Ishikawa (cell line): ENCODE results near the gene SETMAR.

Experiments used
- CEBPB ChIP-seq: IDR thresholded peaks from 2 replicates; pipeline ENCODE4 v1.6.1; 2012
- CREB1 ChIP-seq: IDR thresholded peaks from 2 replicates; pipeline ENCODE4 v1.6.1; 2012; ENCODE audit warnings: low read depth
- EGR1 ChIP-seq: IDR thresholded peaks from 2 replicates; pipeline ENCODE4 v1.6.1; 2012
- EP300 ChIP-seq: IDR thresholded peaks from 2 replicates; pipeline ENCODE4 v1.6.1; 2012; ENCODE audit warnings: borderline replicate concordance
- FOXM1 ChIP-seq: IDR thresholded peaks from 2 replicates; pipeline ENCODE4 v1.6.1; 2012; ENCODE audit warnings: low read depth, borderline replicate concordance
- MAX ChIP-seq: IDR thresholded peaks from 2 replicates; pipeline ENCODE4 v1.6.1; 2012
- NFIC ChIP-seq: IDR thresholded peaks from 2 replicates; pipeline ENCODE4 v1.6.1; 2012
- RAD21 ChIP-seq: IDR thresholded peaks from 2 replicates; pipeline ENCODE4 v1.6.1; 2012; ENCODE audit warnings: low read depth
- REST ChIP-seq: IDR thresholded peaks from 2 replicates; pipeline ENCODE4 v1.6.1; 2012; ENCODE audit warnings: low read depth, mild to moderate bottlenecking
- TAF1 ChIP-seq: IDR thresholded peaks from 2 replicates; pipeline ENCODE4 v1.6.1; 2012; ENCODE audit warnings: low read depth, mild to moderate bottlenecking
- TCF12 ChIP-seq: IDR thresholded peaks from 2 replicates; pipeline ENCODE4 v1.6.1; 2012; ENCODE audit warnings: low read depth
- TEAD4 ChIP-seq: IDR thresholded peaks from 2 replicates; pipeline ENCODE4 v1.6.1; 2012
- USF1 ChIP-seq: IDR thresholded peaks from 2 replicates; pipeline ENCODE4 v1.6.1; 2012
- YY1 ChIP-seq: IDR thresholded peaks from 2 replicates; pipeline ENCODE4 v1.6.1; 2012; ENCODE audit warnings: low read depth
- ZBTB7A ChIP-seq: IDR thresholded peaks from 2 replicates; pipeline ENCODE4 v1.6.1; 2012; ENCODE audit warnings: low read depth

Gene SETMAR

GRCh38 chr3:4356546-4357410, 53.6 kb downstream of the SETMAR start:
- no peak for TF ChIP-seq USF1
- TF ChIP-seq CEBPB, result no peak
- no peak for TF ChIP-seq RAD21

- TF ChIP-seq TCF12, result no peak
- no peak for TF ChIP-seq EP300
- TF ChIP-seq NFIC, result no peak
- TF ChIP-seq TEAD4, result no peak
- no peak for TF ChIP-seq REST
- TF ChIP-seq CREB1, result no peak
- no peak for TF ChIP-seq MAX
- no peak for TF ChIP-seq CEBPB
These were observed 55.1 kb downstream of the SETMAR start for GRCh38 chr3:4358273-4358672.

GRCh38 chr3:4359805-4360502, 56.8 kb downstream of the SETMAR start:
- TF ChIP-seq ZBTB7A, result no peak
- TF ChIP-seq TCF12, result no peak
- no peak for TF ChIP-seq FOXM1
- no peak for TF ChIP-seq YY1
- TF ChIP-seq MAX, result no peak
- no peak for TF ChIP-seq CEBPB
- no peak for TF ChIP-seq CREB1
- no peak for TF ChIP-seq RAD21
- no peak for TF ChIP-seq TAF1
- no peak for TF ChIP-seq NFIC

- TF ChIP-seq USF1 (no peak), YY1 (no peak), FOXM1 (no peak), CREB1 (no peak), RAD21 (no peak), EGR1 (no peak), ZBTB7A (no peak)
These were observed 57.6 kb downstream of the SETMAR start for GRCh38 chr3:4360817-4361216.

- TF ChIP-seq CREB1 (no peak), TCF12 (no peak), RAD21 (no peak), USF1 (no peak), REST (no peak), TEAD4 (no peak), CEBPB (no peak), NFIC (no peak), YY1 (no peak), FOXM1 (no peak), ZBTB7A (no peak), MAX (no peak), EP300 (no peak), TAF1 (no peak), EGR1 (no peak)
These were observed 59.4 kb downstream of the SETMAR start for GRCh38 chr3:4362523-4362922.
